ENCODE results near the gene SLC27A3. TPM values are rescaled to one million over a fixed set of nuclear protein-coding genes. Genes with fewer than 3 reads are reported as not detected.

The SLC27A3 gene
- total RNA-seq, 1 experiment from 2014 or later = 42.0 TPM

DNA sequence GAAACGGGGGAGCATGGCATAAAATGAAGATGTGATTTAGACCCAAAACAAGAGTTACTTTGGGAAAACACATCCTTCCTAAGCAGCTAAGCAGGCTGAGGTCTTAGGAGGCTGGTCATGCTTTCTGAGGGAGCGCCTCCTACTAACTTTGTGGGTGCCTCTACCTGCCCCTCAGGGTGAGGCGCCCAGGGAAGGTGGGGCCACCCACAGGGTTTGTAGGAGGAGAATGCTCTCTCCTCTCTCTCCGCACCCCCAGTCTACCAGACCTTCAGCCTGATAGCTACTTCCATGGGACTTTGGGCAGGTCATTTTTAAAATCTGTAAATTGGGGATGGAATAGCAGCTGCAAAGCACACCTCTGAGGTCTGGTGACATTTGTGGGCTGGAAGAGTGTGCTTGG, 23.8 kb downstream of the SLC27A3 start:
- H4K20me1 ChIP-seq (ENCODE audit: control insufficient read depth, insufficient read depth, insufficient read length) = no peaks in the 10 kb centered on the region
- no peak overlapping the region for H2BK12ac ChIP-seq (ENCODE audit: insufficient read length, low read depth, low read length)
- H3K23ac ChIP-seq (ENCODE audit: insufficient read length, low read depth, low read length) = no peak overlapping the region
- H3K23me2 ChIP-seq (ENCODE audit: insufficient read length, low read depth, low read length, poor library complexity, severe bottlenecking) = no peaks in the 10 kb centered on the region
- H3K9me3 ChIP-seq (ENCODE audit: control insufficient read depth, low read depth, low read length) = no peaks in the 10 kb centered on the region
- no peak overlapping the region for H4K5ac ChIP-seq (ENCODE audit: insufficient read length, low read depth, low read length)
- H3T11ph ChIP-seq (ENCODE audit: low read length) = no peak overlapping the region
- H3K14ac ChIP-seq (ENCODE audit: insufficient read depth, low read length) = no peak overlapping the region
- H3K4me3 Mint-ChIP-seq = no peak overlapping the region
- H3K79me1 ChIP-seq (ENCODE audit: insufficient read depth, low read depth, low read length, poor library complexity, severe bottlenecking) = no peaks in the 10 kb centered on the region
- H3K18ac ChIP-seq (ENCODE audit: insufficient read length, low read depth, low read length) = no peak overlapping the region
- no peak overlapping the region for H4K91ac ChIP-seq (ENCODE audit: insufficient read length, low read depth, low read length)
- no peak overlapping the region for H3K4ac ChIP-seq (ENCODE audit: low read depth, low read length)
- no peak overlapping the region for H3K56ac ChIP-seq (ENCODE audit: insufficient read length, low read depth, low read length)
- H4K8ac ChIP-seq (replicated peaks; ENCODE audit: insufficient read length, low read depth, low read length) = no peak overlapping the region
- 0 out of 7 replicates have a peak overlapping the region, but pooled peaks of 1 of the 3 experiments have one; percentile 72 for H3K27ac Mint-ChIP-seq
- H3K27me3 ChIP-seq (ENCODE audit: insufficient read depth, low read length) = no peaks in the 10 kb centered on the region
- no peaks in the 10 kb centered on the region for H3K79me2 ChIP-seq (ENCODE audit: insufficient read depth, low read length)
- H2BK120ac ChIP-seq (ENCODE audit: low read depth, low read length, poor library complexity, severe bottlenecking) = no peak overlapping the region
- no CpG with 5 or more reads among the region's 4 CpGs for WGBS (ENCODE audit: extremely low coverage, insufficient read length, low lambda C conversion rate)
- H3K4me1 ChIP-seq (ENCODE audit: insufficient read depth, low read length) = no peaks in the 10 kb centered on the region
- H2BK15ac ChIP-seq (ENCODE audit: low read depth, low read length) = no peak overlapping the region
- peaks cover 4% of the 10 kb centered on the region for H3K27me3 Mint-ChIP-seq (ENCODE audit: low read depth)
- H3K9me3 Mint-ChIP-seq = no peaks in the 10 kb centered on the region
- no peak overlapping the region for H2BK5ac ChIP-seq (ENCODE audit: insufficient read length, low read length)
- TF ChIP-seq, protein P1, sequence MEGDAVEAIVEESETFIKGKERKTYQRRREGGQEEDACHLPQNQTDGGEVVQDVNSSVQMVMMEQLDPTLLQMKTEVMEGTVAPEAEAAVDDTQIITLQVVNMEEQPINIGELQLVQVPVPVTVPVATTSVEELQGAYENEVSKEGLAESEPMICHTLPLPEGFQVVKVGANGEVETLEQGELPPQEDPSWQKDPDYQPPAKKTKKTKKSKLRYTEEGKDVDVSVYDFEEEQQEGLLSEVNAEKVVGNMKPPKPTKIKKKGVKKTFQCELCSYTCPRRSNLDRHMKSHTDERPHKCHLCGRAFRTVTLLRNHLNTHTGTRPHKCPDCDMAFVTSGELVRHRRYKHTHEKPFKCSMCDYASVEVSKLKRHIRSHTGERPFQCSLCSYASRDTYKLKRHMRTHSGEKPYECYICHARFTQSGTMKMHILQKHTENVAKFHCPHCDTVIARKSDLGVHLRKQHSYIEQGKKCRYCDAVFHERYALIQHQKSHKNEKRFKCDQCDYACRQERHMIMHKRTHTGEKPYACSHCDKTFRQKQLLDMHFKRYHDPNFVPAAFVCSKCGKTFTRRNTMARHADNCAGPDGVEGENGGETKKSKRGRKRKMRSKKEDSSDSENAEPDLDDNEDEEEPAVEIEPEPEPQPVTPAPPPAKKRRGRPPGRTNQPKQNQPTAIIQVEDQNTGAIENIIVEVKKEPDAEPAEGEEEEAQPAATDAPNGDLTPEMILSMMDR (conservative IDR thresholded peaks at IDR 0.05) = no peak
- H2BK20ac ChIP-seq (ENCODE audit: low read depth, low read length, poor library complexity, severe bottlenecking) = no peak overlapping the region
- H3K36me3 Mint-ChIP-seq (ENCODE audit: insufficient read depth in 1 of 3, low read depth in 3 of 3) = peaks cover 0 to 10% (median 6%) of the 10 kb centered on the region in 3 experiments; a peak in 4 of 7 replicates
- no peak overlapping the region for H3K9ac ChIP-seq (ENCODE audit: extremely low read depth, insufficient read length, low read length)
- H3K27ac ChIP-seq (ENCODE audit: insufficient read length, low read depth, low read length) = no peak overlapping the region
- H3K4me2 ChIP-seq (ENCODE audit: insufficient read depth, insufficient read length, low read length) = no peak overlapping the region
- no peak overlapping the region for H2AK5ac ChIP-seq (ENCODE audit: insufficient read length, low read length)
- no peak overlapping the region for H2AFZ ChIP-seq (ENCODE audit: low read length)
- H3K4me1 Mint-ChIP-seq = peaks cover 31 to 39% of the 10 kb centered on the region in 2 experiments
- DNase-seq = no peak
